K562 (cell line): Measurements from ENCODE around the gene LCLAT1. TPM values are rescaled to one million over a fixed set of nuclear protein-coding genes. Genes with fewer than 3 reads are reported as not detected.
A peak's percentile ranks its signal among the peaks of the same experiment; 100 is the strongest.

Experiments
- BCLAF1 ChIP-seq, 2 experiments: fragments of 450-650 bp in 1 of 2; IDR thresholded peaks; 2 replicates each; pipeline ENCODE4 v1.6.1; 2011 to 2017; ENCODE audit warnings: low read depth in 2 of 2, antibody characterized with exemption in 1 of 2, borderline replicate concordance in 1 of 2, low read length in 1 of 2, mild to moderate bottlenecking in 1 of 2, mixed read lengths in 1 of 2; ENCODE audit not compliant: control insufficient read depth in 1 of 2
- BDP1 ChIP-seq: IDR thresholded peaks from 3 replicates; pipeline ENCODE4 v1.6.1; 2011; ENCODE audit not compliant: insufficient read length, insufficient read depth
- BHLHE40 ChIP-seq: IDR thresholded peaks from 2 replicates; pipeline ENCODE4 v1.6.1; 2011; ENCODE audit warnings: low read length, improper control_type of control experiment
- BRF2 ChIP-seq: IDR thresholded peaks from 3 replicates; pipeline ENCODE4 v1.6.1; 2011; ENCODE audit warnings: borderline replicate concordance, mild to moderate bottlenecking; ENCODE audit not compliant: insufficient read length, insufficient read depth
- CEBPG ChIP-seq, 3 experiments: fragments of 200-800 bp in 1 of 3; sonication (Bioruptor generic) in 1 of 3; sonication (generic) in 1 of 3; formaldehyde crosslinking in 1 of 3; IDR thresholded peaks in 2 of 3; conservative IDR thresholded peaks in 1 of 3; 2 replicates each; pipeline versions ENCODE4 v1.6.1 to v1.8.0; 2016 to 2022; ENCODE audit warnings: missing compliant biosample characterization in 2 of 3, missing genetic modification characterization in 2 of 3, mild to moderate bottlenecking in 1 of 3, missing genetic modification reagents in 1 of 3
- GATA2 ChIP-seq: sonication (generic); formaldehyde crosslinking; IDR thresholded peaks from 2 replicates; pipeline ENCODE4 v1.4.0; 2020; ENCODE audit warnings: mild to moderate bottlenecking, missing genetic modification reagents
- MEIS2 ChIP-seq: fragments of 450-650 bp; IDR thresholded peaks from 2 replicates; pipeline ENCODE4 v1.6.1; 2014; ENCODE audit warnings: mild to moderate bottlenecking; ENCODE audit not compliant: partially characterized antibody
- NCOA1 ChIP-seq: fragments of 450-650 bp; IDR thresholded peaks from 2 replicates; pipeline ENCODE4 v1.6.1; 2016; ENCODE audit warnings: low read depth
- THAP12 ChIP-seq: fragments of 250-450 bp; sonication (Bioruptor Pico); IDR thresholded peaks from 2 replicates; pipeline ENCODE4 v1.9.0; 2021; ENCODE audit warnings: mild to moderate bottlenecking, inconsistent platforms
- YY1 ChIP-seq, 3 experiments: IDR thresholded peaks; 2 replicates each; pipeline ENCODE4 v1.6.1; 2011; ENCODE audit warnings: low read length in 2 of 3, mild to moderate bottlenecking in 2 of 3, moderate library complexity in 2 of 3, borderline replicate concordance in 1 of 3, control low read depth in 1 of 3, low read depth in 1 of 3; ENCODE audit not compliant: insufficient read depth in 3 of 3, insufficient replicate concordance in 2 of 3, control insufficient read depth in 1 of 3, insufficient read length in 1 of 3; ENCODE audit errors: extremely low read depth in 1 of 3
- ZNF592 ChIP-seq: fragments of 450-650 bp; IDR thresholded peaks from 2 replicates; pipeline ENCODE4 v1.6.1; 2017; ENCODE audit warnings: antibody characterized with exemption, mild to moderate bottlenecking
- polyA plus RNA-seq, 8 experiments: library from polyadenylated mRNA; depleted of rRNA in 4 of 8; stranded (reverse) in 5 of 8; unstranded in 3 of 8; fragments of >200 nt; fragmentation: Nextera tagmentation in 2 of 8; fragmentation: Illumina TruSeq in 1 of 8; extraction: Ambion mirVana in 2 of 8; extraction: Trizol in 1 of 8; gene quantifications; 2 replicates each; pipeline versions ENCODE4 v1.2.1 to v1.2.3, GENCODE V29; 2011 to 2014; ENCODE audit warnings: inconsistent platforms in 1 of 8, missing spikeins in 1 of 8
- total RNA-seq, 7 experiments: library from RNA; depleted of rRNA in 6 of 7; stranded (reverse); fragments of >200 nt in 6 of 7; fragmentation: Illumina TruSeq in 2 of 7; extraction: Trizol in 2 of 7; gene quantifications; 2 replicates each; pipeline versions ENCODE4 v1.2.1 to v1.2.3, GENCODE V29; 2011 to 2021; ENCODE audit warnings: low replicate concordance in 1 of 7

LCLAT1 gene
- total and polyA plus RNA-seq, 9 of the 15 experiments (the other 6 are each of a cell fraction or from before 2014, with no cell fraction given) = 8.9 to 63.3 (median 25.4) TPM

- TF ChIP-seq THAP12 (CRISPR knock-in tag) (no peak), CEBPG (CRISPR knock-in tag; IDR thresholded peaks at IDR 0.05) (no peak), CEBPG (tag; conservative IDR thresholded peaks at IDR 0.05 in 1 of 2, IDR thresholded peaks at IDR 0.05 in 1 of 2) (peak in 1 of 2 experiments; percentile 66; a peak in 2 of 4 replicates), YY1 (IDR thresholded peaks at IDR 0.05; ENCODE audit: borderline replicate concordance in 1 of 3, control insufficient read depth in 1 of 3, extremely low read depth in 1 of 3, insufficient read depth in 3 of 3, insufficient read length in 1 of 3, insufficient replicate concordance in 2 of 3, low read depth in 1 of 3, low read length in 2 of 3) (no peak), GATA2 (peak; percentile 32; the same call in 1 of the 2 replicates), NCOA1 (no peak), BRF2 (no peak), MEIS2 (peak; percentile 30), BDP1 (no peak), BCLAF1 (IDR thresholded peaks at IDR 0.05; ENCODE audit: borderline replicate concordance in 1 of 2, control insufficient read depth in 1 of 2, low read depth in 2 of 2, low read length in 1 of 2) (no peak), ZNF592 (no peak), BHLHE40 (peak; percentile 18; the same call in 1 of the 2 replicates)
These were observed 8.2 kb downstream of the LCLAT1 start (continued) for GRCh38 chr2:30455114-30455738.
